Non-pigmented ciliary epithelial cell (primary cell): ENCODE measurements around the gene TYRO3.
"Not testable (repeated sequence)": the region's sequence is repeated elsewhere in the genome, so short reads cannot be mapped to it uniquely, and the experiment has no call there.

Experiments
- DNase-seq: peaks from one replicate; pipeline ENCODE4 v3.0.0-alpha.2; 2010; ENCODE audit warnings: low read depth

Gene TYRO3

GRCh38 chr15:41554343-41554742, 4.7 kb upstream of the TYRO3 start:
- DNase-seq, result no peak

GRCh38 chr15:41554915-41555314, 4.1 kb upstream of the TYRO3 start:
- no peak for DNase-seq

- DNase-seq, result no peak
Measured at GRCh38 chr15:41556677-41557076, 2.3 kb upstream of the TYRO3 start.

DNA sequence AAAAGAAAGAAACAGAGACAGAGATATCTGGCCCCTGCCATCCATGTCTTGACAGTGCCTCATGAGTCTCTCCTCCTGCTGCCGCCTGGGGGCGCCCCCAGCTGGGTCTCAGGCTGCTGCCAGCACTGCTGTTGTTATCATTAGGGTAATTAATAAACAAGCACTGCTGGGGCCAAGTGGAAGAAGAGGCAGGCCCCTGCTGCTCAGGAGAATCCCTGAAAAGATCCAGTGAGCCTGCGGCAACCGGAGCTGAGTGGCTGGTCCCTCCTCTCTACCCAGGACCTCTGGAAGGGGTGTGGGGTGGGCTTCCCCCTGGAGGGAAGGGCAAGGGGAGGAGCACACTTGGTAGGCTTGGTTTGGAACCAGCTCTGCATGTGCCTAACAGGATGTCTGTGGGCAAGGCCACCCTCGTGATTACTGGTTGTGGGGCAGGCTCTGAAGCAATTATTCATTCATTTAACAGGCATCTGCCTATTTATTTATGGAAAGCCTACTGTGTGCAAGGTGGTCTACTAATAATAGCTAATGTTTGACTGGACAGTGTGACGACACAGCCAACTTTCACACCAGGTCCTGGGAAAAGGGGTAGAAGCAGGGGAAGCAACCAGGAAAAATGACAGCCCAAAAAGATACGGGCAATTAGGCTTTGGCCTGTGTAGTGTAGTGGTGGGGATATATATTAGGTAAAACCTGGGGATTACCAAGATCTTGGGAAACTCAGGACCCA, 1.2 kb upstream of the TYRO3 start:
- DNase-seq, result no peak

- no peak for DNase-seq
Measured at GRCh38 chr15:41559239-41559782, 299 bp downstream of the TYRO3 start.

- no peak for DNase-seq
Measured at GRCh38 chr15:41560572-41560874, 1.5 kb downstream of the TYRO3 start.

GRCh38 chr15:41561104-41561776, 2.2 kb downstream of the TYRO3 start:
- no peak for DNase-seq

DNA sequence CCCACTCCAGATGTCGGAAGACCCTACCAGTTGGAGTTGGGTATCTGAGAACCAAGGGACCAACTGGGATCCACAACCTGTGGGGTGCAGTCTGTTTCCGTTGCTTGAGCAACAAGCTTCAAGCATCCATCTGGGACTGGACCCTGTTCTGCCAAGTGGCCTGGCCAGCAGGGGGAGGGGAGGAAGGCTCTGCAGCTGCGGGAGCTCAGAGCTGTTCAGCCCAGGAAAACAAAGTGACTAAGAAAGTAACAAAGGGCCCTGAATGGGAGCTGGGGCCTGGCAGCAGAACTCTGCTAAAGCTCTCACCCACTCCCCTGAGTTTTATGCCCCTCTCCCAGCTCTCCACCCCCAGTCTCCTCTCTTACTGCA, 2.7 kb downstream of the TYRO3 start:
- DNase-seq, result no peak

DNA sequence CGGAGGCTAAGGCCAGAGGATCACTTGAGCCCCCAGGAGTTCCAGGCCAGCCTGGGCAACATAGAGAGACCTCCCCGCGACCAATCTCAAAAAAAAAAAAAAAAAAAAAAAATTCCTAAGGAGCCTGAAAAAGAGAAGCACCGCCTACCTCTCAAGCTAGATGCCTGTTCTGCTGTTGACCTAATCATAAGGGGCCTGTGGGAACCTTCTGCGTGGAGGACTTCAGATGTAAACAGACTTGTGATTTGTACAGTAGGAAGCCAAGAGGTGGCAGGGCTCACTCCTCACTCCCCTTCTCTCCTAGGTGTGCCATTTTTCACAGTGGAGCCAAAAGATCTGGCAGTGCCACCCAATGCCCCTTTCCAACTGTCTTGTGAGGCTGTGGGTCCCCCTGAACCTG, 3.2 kb downstream of the TYRO3 start:
- DNase-seq, result no peak

- DNase-seq, result no peak
Measured at GRCh38 chr15:41562784-41563198, 3.8 kb downstream of the TYRO3 start.

GRCh38 chr15:41564286-41564959, 5.4 kb downstream of the TYRO3 start:
- no peak for DNase-seq

DNA sequence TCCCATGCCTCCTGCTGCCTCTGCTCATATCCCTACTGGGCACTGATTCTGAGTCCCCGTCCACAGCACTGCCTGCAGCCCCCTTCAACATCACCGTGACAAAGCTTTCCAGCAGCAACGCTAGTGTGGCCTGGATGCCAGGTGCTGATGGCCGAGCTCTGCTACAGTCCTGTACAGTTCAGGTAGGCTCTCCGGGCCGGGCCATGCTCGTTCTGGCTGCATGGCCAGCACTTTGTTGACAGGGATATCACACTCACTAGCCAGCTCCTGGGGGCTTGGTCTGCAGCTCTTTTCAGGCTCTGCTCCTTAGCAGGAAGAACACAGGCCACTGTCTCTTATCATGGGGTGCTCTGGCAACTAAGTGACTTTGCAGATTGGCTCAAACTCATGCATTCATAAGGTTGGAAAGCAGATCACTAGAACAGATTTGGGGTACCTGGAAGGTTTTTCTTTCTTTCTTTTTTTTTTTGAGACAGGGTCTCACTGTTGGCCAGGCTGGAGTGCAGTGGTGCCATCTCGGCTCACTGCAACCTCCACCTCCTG, 6.0 kb downstream of the TYRO3 start:
- no peak for DNase-seq

GRCh38 chr15:41565702-41566101, 6.7 kb downstream of the TYRO3 start:
- no peak for DNase-seq

GRCh38 chr15:41566121-41566885, 7.3 kb downstream of the TYRO3 start:
- DNase-seq, result no peak

- no peak for DNase-seq
Measured at GRCh38 chr15:41567261-41567660, 8.2 kb downstream of the TYRO3 start.

GRCh38 chr15:41567862-41568261, 8.8 kb downstream of the TYRO3 start:
- DNase-seq, result no peak

GRCh38 chr15:41568350-41569017, 9.5 kb downstream of the TYRO3 start:
- DNase-seq, result no peak

DNA sequence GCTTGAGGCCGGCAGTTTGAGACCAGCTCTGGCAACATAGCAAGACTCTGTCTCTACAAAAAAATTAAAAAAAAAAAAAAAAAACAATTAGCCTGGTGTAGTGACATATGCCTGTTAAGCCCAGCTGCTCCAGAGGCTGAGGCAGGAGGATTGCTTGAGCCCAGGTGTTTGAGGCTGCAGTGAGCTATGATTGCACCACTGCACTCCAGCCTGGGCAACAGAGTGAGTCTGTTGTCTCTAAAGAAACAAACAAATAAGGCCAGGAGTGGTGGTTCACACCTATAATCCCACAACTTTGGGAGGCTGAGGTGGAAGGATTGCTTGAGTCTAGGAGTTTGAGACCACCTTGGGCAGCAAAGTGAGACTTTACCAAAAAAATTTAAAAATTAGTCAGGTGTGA, 10.2 kb downstream of the TYRO3 start:
- not testable (repeated sequence) for DNase-seq

- DNase-seq, result no peak
Measured at GRCh38 chr15:41570764-41571163, 11.8 kb downstream of the TYRO3 start.

DNA sequence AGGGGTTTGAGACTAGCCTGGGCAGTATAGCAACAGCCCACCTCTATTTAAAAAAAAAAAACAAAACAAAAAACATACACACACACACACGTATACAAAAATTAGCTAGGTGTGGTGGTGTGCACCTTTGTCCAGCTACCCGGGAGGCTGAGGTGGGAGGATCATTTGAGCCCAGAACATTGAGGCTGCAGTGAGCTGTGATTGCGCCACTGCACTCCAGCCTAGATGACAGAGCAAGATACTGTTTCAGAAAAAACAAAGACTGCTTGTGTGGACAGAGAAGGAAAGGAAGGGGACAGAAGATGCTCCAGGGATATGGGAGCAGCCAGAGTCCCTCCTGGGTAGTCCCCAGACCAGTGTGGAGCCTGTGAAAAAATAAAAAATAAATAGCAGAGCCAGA, 12.9 kb downstream of the TYRO3 start:
- DNase-seq, result no peak

DNA sequence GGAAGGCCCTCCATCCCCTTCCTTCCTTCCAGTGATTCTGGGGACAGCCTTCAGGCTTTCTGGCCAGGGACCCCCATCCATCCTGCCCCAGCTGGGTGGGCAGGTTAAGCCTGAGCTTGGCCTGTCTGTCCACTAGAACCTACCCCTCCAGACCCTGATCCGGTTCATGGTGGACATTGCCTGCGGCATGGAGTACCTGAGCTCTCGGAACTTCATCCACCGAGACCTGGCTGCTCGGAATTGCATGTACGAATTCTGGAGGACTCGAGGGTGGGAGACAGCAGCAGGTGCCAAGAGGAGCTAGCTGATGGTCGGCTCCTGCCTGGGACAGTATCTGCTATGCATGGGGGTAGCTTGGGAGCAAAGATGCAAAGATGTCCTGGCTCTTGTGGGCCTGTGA, 13.9 kb downstream of the TYRO3 start:
- no peak for DNase-seq

GRCh38 chr15:41573396-41573795, 14.4 kb downstream of the TYRO3 start:
- DNase-seq, result no peak
